ENCODE data around the gene PTGFRN. TPM values are rescaled to one million over a fixed set of nuclear protein-coding genes. Genes with fewer than 3 reads are reported as not detected.

Gene PTGFRN
- total RNA-seq, 1 experiment from 2014 or later = 38.7 TPM

DNA sequence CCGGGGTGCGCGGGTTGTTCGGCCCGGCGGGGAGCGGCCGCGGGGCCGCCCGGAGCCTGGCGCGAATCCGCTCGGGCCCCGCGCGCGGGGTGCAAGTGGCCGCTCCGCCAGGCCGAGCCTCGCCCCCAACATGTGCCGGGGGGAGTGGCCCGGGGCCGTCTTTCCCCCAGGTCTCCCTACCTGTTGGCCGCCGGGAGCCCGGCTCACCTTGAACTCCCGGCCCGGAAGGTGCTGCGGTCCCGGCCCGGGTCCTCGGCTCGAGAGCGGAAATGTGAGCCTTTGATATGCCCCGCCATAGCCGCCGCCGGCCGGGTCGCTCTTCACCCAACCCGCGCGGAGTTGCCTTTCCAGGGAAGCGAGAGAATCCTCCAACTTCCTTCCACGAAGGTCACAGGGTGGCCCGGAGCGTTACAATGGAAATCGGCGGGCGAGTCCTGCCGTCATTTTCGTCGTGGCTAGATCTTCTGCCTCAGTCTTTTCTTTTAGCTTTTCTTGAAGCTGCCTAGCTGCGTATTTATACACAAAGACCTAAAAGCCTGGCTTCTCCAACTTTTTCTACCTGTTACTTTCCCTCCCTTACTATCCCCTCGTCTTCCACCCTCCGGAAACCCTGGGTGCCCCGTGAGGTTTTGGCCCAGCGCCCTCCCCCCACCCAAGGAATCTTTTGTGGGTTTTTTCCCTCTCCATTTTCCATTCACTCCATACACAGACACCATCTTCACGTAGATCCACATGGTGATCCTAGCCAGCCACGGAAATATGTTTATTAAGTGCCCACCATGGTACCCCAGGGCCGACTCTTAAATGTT, 867 bp downstream of the PTGFRN start (continued):
- TF ChIP-seq, protein P1, sequence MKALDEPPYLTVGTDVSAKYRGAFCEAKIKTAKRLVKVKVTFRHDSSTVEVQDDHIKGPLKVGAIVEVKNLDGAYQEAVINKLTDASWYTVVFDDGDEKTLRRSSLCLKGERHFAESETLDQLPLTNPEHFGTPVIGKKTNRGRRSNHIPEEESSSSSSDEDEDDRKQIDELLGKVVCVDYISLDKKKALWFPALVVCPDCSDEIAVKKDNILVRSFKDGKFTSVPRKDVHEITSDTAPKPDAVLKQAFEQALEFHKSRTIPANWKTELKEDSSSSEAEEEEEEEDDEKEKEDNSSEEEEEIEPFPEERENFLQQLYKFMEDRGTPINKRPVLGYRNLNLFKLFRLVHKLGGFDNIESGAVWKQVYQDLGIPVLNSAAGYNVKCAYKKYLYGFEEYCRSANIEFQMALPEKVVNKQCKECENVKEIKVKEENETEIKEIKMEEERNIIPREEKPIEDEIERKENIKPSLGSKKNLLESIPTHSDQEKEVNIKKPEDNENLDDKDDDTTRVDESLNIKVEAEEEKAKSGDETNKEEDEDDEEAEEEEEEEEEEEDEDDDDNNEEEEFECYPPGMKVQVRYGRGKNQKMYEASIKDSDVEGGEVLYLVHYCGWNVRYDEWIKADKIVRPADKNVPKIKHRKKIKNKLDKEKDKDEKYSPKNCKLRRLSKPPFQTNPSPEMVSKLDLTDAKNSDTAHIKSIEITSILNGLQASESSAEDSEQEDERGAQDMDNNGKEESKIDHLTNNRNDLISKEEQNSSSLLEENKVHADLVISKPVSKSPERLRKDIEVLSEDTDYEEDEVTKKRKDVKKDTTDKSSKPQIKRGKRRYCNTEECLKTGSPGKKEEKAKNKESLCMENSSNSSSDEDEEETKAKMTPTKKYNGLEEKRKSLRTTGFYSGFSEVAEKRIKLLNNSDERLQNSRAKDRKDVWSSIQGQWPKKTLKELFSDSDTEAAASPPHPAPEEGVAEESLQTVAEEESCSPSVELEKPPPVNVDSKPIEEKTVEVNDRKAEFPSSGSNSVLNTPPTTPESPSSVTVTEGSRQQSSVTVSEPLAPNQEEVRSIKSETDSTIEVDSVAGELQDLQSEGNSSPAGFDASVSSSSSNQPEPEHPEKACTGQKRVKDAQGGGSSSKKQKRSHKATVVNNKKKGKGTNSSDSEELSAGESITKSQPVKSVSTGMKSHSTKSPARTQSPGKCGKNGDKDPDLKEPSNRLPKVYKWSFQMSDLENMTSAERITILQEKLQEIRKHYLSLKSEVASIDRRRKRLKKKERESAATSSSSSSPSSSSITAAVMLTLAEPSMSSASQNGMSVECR (CRISPR knock-in tag; IDR thresholded peaks at IDR 0.05; ENCODE audit: borderline replicate concordance) = peak; percentile 74; the same call in 1 of the 2 replicates
- TF ChIP-seq IRF2 (CRISPR knock-in tag; IDR thresholded peaks at IDR 0.05; ENCODE audit: borderline replicate concordance, low read depth) = no peak
- no peak for TF ChIP-seq FOXK1 (CRISPR knock-in tag; IDR thresholded peaks at IDR 0.05)
- TF ChIP-seq NFATC4 (CRISPR knock-in tag; IDR thresholded peaks at IDR 0.05) = no peak
- no peak for TF ChIP-seq ZNF416 (CRISPR knock-in tag; IDR thresholded peaks at IDR 0.05)

DNA sequence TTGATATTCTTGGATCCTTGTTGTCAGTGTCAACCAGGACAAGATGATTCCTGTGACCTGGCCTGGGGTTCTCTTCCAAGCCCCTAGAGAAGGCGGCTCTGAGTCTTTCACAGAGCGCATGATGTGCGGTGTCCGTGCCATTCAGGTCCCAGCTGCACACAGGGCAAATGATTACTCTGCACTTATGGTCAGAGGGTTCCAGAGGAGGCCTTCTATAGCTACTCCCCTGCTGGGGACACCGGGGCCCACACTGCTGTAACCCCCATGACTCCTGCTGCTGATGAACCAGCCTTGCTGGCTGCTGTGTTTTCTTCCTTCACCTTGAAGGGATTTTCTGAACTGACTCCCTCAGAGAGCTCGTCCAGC, 1.5 kb downstream of the PTGFRN start:
- Mint-ChIP-seq H3K9me3 (no peaks in the 10 kb centered on the region), H3K4me3 (no peak overlapping the region), H3K27me3 (ENCODE audit: low read depth) (no peaks in the 10 kb centered on the region), H3K4me1 (peaks cover 40% of the 10 kb centered on the region), H3K36me3 (no peaks in the 10 kb centered on the region), H3K27ac (no peak overlapping the region)
- ATAC-seq = no peak
- TF ChIP-seq, protein P2, sequence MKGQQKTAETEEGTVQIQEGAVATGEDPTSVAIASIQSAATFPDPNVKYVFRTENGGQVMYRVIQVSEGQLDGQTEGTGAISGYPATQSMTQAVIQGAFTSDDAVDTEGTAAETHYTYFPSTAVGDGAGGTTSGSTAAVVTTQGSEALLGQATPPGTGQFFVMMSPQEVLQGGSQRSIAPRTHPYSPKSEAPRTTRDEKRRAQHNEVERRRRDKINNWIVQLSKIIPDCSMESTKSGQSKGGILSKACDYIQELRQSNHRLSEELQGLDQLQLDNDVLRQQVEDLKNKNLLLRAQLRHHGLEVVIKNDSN (CRISPR knock-in tag; IDR thresholded peaks at IDR 0.05) = no peak
- no peak for TF ChIP-seq ZNF263 (CRISPR knock-in tag; IDR thresholded peaks at IDR 0.05; ENCODE audit: low read depth)
- no peak for TF ChIP-seq TCF7 (CRISPR knock-in tag; IDR thresholded peaks at IDR 0.05; ENCODE audit: low read depth)
- TF ChIP-seq, protein P3, sequence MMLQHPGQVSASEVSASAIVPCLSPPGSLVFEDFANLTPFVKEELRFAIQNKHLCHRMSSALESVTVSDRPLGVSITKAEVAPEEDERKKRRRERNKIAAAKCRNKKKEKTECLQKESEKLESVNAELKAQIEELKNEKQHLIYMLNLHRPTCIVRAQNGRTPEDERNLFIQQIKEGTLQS (CRISPR knock-in tag; conservative IDR thresholded peaks at IDR 0.05) = no peak
- no peak for TF ChIP-seq GABPB1 (CRISPR knock-in tag; IDR thresholded peaks at IDR 0.05)
- no peak for DNase-seq (ENCODE audit: low spot score)
- ChIA-PET CTCF (interaction anchor here (1.0 to 1.5 kb wide), 2 partner anchors 29 to 93 kb away, joined by 3 read pairs; no protein-coding TSS in a partner anchor), POLR2A (interaction anchor here (1.3 to 1.8 kb wide), 2 partner anchors 149 kb away, joined by 5 to 6 read pairs; partner anchors contain the start of gene TTF2)

DNA sequence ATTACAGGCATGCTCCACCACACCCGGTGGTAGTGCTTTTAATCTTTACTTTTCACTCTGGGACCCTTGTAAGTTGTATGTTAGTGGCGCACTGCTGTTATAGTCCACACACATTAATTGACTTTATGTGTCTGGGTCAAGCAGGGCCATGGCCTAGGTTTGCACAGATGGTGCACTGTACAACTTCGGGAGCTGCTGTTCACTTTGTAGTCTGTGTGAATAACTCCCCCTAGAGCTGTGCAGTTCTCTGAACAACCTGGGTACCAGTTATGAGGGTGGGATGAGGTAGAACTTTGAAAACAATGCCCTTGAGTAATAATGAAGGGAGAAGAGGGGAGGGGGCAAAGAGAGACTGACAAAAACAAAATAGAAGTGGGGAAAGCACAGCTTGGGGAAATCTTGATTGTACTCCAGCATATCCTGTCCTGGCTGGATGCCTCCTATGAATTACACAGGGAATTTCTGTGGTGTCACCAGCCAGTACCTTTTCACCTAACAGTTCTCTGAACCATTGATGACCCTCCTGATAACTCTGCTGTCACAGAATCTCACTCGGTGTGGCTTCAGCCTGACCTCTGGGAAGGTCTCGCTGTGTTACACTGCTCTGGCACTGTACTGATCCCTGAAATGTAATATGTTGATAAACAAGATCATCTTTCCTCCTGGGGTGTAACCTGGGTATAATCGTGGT, 2.2 kb downstream of the PTGFRN start:
- Mint-ChIP-seq H3K9me3 (no peaks in the 10 kb centered on the region), H3K27me3 (ENCODE audit: low read depth) (no peaks in the 10 kb centered on the region), H3K27ac (no peak overlapping the region), H3K36me3 (no peaks in the 10 kb centered on the region), H3K4me1 (peaks cover 36% of the 10 kb centered on the region), H3K4me3 (no peak overlapping the region)
- ChIA-PET POLR2A (interaction anchor here (1.3 kb wide), 1 partner anchor 149 kb away, joined by 5 read pairs; the partner anchor contains the start of gene TTF2), CTCF (interaction anchor here (1.0 to 1.5 kb wide), 2 partner anchors 30 to 94 kb away, joined by 3 read pairs; no protein-coding TSS in a partner anchor)
- ATAC-seq (no peak), DNase-seq (ENCODE audit: low spot score) (no peak)
- TF ChIP-seq RELA (CRISPR knock-in tag; IDR thresholded peaks at IDR 0.05; ENCODE audit: borderline replicate concordance) (no peak), CREB1 (CRISPR knock-in tag; IDR thresholded peaks at IDR 0.05) (no peak), PRRX2 (CRISPR knock-in tag; IDR thresholded peaks at IDR 0.05) (no peak), FOXP1 (CRISPR knock-in tag; IDR thresholded peaks at IDR 0.05; ENCODE audit: borderline replicate concordance) (no peak), ZNF416 (CRISPR knock-in tag; IDR thresholded peaks at IDR 0.05) (no peak), NR2C2 (CRISPR knock-in tag; IDR thresholded peaks at IDR 0.05) (no peak), OVOL2 (CRISPR knock-in tag; IDR thresholded peaks at IDR 0.05; ENCODE audit: borderline replicate concordance) (no peak)
- TF ChIP-seq, protein P2 (CRISPR knock-in tag; IDR thresholded peaks at IDR 0.05) = no peak
- TF ChIP-seq, protein P4, sequence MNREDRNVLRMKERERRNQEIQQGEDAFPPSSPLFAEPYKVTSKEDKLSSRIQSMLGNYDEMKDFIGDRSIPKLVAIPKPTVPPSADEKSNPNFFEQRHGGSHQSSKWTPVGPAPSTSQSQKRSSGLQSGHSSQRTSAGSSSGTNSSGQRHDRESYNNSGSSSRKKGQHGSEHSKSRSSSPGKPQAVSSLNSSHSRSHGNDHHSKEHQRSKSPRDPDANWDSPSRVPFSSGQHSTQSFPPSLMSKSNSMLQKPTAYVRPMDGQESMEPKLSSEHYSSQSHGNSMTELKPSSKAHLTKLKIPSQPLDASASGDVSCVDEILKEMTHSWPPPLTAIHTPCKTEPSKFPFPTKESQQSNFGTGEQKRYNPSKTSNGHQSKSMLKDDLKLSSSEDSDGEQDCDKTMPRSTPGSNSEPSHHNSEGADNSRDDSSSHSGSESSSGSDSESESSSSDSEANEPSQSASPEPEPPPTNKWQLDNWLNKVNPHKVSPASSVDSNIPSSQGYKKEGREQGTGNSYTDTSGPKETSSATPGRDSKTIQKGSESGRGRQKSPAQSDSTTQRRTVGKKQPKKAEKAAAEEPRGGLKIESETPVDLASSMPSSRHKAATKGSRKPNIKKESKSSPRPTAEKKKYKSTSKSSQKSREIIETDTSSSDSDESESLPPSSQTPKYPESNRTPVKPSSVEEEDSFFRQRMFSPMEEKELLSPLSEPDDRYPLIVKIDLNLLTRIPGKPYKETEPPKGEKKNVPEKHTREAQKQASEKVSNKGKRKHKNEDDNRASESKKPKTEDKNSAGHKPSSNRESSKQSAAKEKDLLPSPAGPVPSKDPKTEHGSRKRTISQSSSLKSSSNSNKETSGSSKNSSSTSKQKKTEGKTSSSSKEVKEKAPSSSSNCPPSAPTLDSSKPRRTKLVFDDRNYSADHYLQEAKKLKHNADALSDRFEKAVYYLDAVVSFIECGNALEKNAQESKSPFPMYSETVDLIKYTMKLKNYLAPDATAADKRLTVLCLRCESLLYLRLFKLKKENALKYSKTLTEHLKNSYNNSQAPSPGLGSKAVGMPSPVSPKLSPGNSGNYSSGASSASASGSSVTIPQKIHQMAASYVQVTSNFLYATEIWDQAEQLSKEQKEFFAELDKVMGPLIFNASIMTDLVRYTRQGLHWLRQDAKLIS (CRISPR knock-in tag; IDR thresholded peaks at IDR 0.05; ENCODE audit: borderline replicate concordance) = no peak
- TF ChIP-seq, protein P5, sequence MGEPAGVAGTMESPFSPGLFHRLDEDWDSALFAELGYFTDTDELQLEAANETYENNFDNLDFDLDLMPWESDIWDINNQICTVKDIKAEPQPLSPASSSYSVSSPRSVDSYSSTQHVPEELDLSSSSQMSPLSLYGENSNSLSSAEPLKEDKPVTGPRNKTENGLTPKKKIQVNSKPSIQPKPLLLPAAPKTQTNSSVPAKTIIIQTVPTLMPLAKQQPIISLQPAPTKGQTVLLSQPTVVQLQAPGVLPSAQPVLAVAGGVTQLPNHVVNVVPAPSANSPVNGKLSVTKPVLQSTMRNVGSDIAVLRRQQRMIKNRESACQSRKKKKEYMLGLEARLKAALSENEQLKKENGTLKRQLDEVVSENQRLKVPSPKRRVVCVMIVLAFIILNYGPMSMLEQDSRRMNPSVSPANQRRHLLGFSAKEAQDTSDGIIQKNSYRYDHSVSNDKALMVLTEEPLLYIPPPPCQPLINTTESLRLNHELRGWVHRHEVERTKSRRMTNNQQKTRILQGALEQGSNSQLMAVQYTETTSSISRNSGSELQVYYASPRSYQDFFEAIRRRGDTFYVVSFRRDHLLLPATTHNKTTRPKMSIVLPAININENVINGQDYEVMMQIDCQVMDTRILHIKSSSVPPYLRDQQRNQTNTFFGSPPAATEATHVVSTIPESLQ (CRISPR knock-in tag; IDR thresholded peaks at IDR 0.05) = no peak

Data from WTC11 (cell line).